ENCODE data around the gene MIEN1.

DNA sequence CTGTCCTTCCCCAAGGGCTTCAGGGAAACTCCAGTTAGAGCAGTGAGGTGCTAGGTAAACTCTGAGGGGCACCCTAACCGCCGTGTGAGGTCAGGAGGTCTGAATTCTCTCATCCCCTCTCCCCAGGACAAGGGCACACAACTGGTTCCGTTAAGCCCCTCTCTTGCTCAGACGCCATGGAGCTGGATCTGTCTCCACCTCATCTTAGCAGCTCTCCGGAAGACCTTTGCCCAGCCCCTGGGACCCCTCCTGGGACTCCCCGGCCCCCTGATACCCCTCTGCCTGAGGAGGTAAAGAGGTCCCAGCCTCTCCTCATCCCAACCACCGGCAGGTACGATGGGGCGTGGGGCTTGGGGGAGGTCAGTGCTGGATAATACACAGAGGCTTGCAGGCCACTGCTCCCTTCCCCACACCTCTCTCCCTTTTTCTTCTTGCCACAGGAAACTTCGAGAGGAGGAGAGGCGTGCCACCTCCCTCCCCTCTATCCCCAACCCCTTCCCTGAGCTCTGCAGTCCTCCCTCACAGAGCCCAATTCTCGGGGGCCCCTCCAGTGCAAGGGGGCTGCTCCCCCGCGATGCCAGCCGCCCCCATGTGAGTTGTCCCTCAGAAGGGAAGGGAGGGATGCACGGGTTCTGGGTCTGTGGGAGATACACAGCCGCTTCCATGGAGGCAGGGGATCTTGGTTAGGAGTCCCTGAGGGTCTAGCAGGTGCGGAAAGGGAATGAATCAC is 12.0 kb upstream of the MIEN1 start:
- TF ChIP-seq EZH2 (IDR thresholded peaks at IDR 0.05; ENCODE audit: borderline replicate concordance, insufficient read depth, low read depth, low read length, poor library complexity, severe bottlenecking) = no peak
- TF ChIP-seq, protein P1, sequence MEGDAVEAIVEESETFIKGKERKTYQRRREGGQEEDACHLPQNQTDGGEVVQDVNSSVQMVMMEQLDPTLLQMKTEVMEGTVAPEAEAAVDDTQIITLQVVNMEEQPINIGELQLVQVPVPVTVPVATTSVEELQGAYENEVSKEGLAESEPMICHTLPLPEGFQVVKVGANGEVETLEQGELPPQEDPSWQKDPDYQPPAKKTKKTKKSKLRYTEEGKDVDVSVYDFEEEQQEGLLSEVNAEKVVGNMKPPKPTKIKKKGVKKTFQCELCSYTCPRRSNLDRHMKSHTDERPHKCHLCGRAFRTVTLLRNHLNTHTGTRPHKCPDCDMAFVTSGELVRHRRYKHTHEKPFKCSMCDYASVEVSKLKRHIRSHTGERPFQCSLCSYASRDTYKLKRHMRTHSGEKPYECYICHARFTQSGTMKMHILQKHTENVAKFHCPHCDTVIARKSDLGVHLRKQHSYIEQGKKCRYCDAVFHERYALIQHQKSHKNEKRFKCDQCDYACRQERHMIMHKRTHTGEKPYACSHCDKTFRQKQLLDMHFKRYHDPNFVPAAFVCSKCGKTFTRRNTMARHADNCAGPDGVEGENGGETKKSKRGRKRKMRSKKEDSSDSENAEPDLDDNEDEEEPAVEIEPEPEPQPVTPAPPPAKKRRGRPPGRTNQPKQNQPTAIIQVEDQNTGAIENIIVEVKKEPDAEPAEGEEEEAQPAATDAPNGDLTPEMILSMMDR (IDR thresholded peaks at IDR 0.05) = no peak
